Amniotic epithelial cell (primary cell): ENCODE results near the gene SPPL2A.

Experiments
- DNase-seq: peaks from one replicate; pipeline ENCODE4 v3.0.0-alpha.2; 2010; ENCODE audit warnings: low read depth

Gene SPPL2A

DNA sequence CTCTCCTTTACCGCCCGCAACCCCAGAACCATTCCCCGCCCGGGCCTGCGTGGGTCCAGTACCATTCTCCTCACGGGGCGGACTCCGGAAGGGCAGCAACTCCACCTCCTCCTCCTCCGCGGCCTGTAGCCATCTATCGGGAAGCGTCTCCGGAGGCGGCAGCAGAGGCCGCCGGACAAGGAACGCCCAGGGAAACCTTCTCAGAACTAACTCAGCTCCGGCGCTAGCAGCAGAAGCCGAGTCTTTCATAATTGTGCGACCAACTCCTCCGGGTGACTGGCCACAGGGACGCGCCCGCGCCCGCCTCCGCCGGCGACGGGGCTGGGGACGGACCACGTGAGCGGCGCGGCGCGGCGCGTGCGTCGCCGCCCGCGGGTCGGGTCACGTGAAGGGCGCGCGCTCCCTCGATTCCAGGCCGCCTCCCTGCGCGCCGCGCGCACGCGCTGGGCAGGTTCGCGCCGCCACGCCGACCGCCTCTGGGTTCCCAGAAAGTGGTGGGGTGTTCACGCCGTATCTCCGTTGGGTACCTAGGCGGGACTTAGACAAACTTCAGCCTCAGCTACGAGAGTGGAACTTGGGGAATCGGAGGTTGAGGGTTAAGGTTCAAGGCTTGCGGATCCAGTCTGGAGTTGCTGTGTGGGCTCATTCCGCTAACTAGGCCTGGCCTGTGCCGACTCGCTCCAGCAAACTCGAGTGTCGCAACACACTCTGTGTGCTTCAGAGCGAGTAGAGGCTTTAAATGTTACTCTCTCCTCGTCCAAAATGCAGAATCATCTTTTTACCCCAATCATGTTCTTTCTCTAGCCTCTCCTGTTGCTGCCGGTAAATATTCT lies 78.8 kb downstream of the SPPL2A start, which contains the start of gene TRPM7:
Gene TRPM7, minus strand, starts transcription at position 329 of the 833 bp plus-strand sequence. Its CDS starts 264 bp downstream, at position 65.
- peak; percentile 84 for DNase-seq

DNA sequence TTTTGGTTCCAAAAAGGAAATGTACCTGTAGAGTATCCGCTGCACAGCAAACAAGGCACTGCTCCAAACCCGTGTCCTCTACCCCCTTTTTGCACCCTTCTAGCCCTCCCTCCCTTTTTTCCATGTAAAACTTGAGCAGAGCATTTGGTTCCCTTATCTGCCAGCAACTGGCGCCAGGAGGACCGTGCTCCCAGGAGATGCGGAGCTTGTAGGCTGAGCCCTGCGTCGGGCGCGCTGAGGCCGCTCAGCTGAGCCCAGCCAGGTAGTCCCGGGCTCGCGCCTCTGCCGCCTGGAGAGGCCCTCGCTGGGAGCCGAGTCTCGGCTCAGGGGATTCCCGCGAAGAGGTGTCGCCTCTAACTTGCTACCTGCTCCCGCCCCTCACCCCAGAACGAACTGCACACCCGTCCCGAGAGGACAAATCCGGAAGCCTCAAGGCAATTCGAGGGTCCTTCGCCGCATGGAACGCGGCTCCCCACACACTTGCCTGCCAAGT lies 79.5 kb downstream of the SPPL2A start:
- DNase-seq = peak; percentile 46

DNA sequence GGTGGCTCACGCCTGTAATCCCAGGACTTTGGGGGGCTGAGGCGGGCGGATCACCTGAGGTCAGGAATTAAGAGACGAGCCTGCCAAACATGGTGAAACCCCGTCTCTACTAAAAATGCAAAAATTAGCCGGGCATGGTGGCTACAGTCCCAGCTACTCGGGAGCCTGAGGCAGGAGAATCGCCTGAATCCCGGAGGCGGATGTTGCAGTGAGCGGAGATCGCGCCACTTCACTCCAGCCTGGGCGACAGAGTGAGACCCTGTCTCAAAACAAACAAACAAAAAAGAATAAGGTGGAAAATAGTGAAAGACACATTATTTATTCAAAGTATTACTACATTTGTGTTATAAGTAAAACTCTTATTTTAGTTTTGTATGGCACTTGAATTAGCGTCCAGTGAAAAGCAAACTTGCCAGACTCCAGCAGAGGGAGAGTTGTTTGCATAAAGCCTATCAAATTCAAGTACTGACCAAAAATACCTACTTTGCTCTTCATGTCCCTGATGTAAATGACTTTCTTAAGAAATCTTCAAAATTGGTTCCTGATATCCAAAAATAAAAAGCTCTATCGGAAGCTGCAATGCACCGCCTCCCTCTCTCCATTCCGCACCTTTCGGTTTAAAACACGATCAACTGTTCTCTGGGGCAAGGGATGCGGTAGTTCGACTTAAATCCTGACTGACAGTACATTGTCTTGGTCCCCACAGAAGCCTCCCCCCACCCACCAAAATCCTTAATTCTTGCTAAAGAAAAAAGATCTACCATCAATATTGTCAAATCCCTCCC lies 80.1 kb downstream of the SPPL2A start:
- no peak for DNase-seq

DNA sequence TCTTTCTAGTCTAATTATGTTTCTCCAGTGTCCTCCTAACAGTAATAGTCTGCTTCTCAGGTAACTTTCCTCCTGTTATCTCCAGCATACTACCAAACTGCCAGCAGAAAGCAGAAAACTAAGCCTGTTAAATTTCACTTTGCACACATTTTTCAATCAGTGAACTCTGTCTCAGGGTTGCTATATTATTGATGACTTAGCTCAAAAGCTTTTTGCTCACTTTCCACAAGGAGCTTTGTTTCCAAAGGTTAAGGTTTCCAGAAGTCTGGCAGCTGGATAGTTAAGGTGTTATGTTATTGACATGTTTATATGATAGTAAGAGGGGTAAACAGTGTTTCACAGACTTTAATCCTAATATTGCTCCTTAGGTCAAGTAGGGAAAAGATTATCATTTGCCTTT lies 84.0 kb downstream of the SPPL2A start:
- DNase-seq = no peak

DNA sequence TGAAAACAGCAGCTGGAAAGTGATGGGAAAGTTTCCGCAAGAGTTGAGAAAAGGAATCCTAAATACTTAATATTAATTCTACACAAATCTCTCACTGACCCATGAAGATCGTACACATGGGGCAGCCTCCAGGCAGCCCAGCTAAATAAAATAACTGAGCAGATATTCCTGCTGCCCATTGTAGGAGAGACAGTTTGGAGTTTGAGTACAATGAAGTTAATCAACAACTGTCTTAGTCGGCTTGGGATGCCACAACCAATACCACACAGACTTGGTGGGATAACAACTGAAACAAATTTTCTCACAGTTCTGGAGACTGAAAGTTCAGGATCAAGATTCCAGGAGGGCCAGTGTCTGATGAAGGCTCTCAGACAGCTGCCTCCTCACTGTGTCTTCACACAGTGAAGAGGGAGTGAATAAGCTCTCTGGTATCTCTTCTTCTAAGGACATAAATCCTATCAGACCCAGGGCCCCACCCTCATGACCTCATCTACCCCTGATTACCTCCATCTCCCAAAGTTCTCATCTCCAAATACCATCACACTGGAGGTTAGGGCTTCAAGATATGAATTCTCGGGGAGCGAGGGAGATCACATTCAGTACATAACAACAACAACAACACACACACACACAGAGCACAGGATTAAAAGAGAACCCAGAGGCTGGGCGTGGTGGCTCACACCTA lies 88.6 kb downstream of the SPPL2A start:
- peak; percentile 89 for DNase-seq

DNA sequence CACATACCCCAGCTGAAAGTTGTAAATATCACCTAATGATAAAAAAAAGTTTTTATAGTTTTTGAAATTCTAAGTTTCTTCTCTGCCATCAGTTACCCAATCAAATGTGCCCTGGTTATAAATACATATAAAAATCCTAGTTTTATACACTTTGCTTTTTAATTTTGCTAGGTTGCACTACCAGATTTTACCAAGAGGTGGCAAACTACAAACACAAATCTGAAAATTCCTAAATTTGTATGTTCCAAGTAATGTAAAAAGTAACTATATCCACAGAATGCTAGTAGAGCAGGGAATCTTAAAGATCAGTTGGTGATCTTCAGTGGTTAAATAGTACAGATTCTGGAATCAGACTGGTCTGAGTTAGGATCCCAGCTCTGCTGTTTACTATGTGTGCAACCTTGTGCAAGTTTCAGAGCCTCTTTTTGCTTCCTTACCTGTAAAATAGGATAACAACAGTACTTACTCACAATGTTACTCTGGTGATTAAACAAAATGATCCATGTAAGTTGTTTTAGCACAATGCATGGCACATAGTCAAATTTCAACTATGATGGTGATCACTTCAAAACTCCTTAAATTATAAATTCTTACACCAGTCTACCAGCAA lies 89.9 kb downstream of the SPPL2A start:
- peak; percentile 38 for DNase-seq

DNA sequence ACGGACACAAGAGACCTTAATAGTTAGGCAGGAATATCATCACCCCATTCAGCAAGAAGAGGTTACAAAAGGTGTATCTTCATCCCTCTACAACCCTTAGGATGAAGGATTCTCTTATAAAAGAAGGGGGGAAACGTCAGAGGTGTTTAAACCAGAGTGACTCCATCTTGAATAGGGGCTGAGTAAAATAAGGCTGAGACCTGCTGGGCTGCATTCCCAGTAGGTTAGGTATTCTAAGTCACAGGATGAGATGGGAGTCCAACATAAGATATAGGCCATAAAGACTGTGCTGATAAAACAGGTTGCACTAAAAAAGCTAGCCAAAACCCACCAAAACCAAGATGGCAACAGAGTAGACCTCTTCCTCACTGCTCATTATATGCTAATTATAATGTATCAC lies 95.4 kb downstream of the SPPL2A start:
- DNase-seq = no peak

DNA sequence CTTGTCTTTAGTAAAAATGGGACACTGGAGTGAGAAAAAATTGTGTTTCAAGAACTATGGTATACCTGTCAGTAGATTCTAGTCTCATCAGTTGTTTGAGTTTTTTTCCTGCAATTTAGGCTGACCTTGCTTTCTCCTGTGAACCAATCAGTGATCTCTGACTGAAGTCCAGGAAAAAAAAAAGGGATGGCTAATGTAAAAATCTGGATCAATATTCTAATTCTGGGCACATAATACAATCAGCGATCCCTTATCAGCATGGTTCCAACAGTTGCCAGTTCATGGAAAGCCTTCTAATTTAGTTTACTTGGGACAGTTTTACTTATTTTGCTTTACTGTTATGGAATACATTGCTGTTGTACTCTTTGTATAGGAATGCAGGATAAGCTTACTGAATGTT lies 95.9 kb downstream of the SPPL2A start:
- DNase-seq = no peak

DNA sequence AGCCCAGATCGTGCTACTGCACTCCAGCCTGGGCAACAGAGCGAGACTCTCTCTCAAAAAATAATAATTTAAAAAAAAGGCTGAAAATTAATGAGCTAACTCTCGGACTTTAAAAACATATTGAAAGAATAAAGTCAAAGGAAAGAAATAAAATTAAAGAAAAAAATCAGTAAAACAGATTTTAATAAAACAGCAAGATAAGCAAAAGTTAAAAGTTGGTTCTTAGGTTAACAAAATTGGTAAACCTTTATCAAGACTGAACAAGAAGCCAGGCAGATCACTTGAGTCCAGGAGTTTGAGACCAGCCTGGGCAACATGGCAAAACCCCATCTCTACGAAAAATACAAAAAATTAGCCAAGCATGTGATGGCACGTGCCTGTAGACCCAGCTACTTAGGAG lies 99.6 kb downstream of the SPPL2A start:
- no peak for DNase-seq

DNA sequence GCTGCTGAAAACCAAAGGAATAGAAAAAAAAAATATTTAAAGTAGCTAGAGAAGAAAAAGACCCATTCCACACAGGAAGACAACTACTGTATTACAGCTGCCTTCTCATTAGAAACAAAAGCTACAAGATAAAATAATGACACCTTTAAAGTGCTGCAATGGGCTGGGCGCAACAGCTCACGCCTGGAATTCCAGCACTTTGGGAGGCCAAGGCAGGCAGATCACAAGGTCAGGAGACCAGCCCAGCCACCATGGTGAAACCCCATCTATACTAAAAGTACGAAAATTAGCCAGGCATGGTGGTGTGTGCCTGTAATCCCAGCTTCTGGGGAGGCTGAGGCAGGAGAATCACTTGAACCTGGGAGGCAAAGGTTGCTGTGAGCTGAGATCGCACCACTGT lies 110.0 kb downstream of the SPPL2A start:
- DNase-seq = no peak

DNA sequence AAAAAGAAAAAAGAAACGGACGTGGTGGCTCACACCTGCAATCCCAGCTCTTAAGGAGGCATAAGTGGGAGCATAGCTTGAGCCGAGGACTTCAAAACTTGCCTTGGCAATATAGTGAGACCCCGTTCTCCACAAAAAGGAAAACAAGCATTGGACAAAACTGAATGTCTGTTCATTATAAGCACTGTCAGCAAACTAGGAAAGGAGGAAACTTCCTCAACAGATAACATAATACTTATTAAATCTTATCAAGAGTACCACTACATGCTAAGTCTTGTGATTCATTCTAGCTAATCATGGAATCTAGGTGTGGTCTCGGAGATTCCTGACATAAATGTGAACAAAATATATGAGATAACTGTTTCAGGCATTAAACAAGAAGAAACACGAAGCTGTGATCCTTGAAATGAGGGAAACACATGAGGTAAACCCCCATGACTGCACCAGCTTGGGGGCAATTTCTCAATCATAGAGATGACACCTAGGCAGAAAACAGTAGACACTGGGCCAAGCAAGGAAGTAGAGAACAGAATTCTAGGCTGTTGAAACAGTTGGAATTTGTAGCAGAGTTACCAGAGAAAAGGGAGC lies 112.3 kb downstream of the SPPL2A start:
- peak; percentile 51 for DNase-seq

DNA sequence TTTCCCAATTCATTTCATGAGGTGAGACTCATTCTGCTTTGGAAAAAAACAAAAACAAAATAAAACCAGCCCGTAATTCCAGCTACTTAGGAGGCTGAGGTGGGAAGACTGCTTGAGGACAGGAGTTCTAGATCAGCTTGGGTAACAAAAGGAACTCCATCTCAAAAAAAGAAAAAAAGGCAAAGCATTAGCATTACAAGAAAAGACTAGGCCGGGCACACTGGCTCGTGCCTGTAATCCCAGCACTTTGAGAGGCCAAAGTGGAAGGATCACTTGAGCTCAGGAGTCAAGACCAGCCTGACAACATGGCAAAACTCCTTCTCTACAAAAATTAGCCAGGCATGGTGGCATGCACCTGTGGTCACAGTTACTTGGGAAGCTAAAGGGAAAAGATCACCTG lies 112.8 kb downstream of the SPPL2A start:
- no peak for DNase-seq
